OCI-LY1 (cell line): ENCODE measurements around the gene OPA1.

Experiments used
- EZH2 ChIP-seq: fragments of 200-600 bp; sonication (generic), shearing (Covaris generic); IDR thresholded peaks from 2 replicates; pipeline ENCODE4 v1.8.0; 2017; ENCODE audit warnings: borderline replicate concordance, mixed run types, mild to moderate bottlenecking, antibody characterized with exemption, low read length, moderate library complexity, mixed read lengths
- TF ChIP-seq, protein P1 (sequence below): fragments of 200-600 bp; sonication (generic), shearing (Covaris generic); IDR thresholded peaks from 2 replicates; pipeline ENCODE4 v1.5.1; 2017; ENCODE audit warnings: mild to moderate bottlenecking, antibody characterized with exemption, low read length, moderate library complexity, mixed read lengths

DNA sequence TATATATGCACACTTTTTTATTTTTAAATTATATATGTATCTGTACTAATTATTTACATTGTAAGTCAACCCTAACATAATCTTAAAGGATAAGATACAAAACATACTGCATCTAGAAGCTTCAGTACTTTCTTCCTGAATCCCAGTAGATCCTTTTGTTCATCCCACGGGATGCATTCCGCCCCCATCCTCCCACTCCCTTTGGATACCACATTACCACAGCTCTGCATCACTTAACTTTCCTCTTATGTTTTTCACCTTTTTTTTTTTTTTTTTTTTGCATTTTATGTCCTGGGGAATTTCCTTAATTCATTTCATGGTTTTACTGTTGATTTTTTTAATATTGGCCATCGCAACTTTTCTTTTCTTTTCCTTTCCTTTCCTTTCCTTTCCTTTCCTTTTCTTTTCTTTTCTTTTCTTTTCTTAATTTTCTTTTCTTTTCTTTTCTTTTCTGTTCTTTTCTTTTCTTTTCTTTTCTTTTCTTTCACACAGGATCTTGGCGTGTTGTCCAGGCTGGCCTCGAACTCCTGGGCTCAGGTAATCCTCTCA, 3.0 kb downstream of the OPA1 start:
- TF ChIP-seq, protein P1, sequence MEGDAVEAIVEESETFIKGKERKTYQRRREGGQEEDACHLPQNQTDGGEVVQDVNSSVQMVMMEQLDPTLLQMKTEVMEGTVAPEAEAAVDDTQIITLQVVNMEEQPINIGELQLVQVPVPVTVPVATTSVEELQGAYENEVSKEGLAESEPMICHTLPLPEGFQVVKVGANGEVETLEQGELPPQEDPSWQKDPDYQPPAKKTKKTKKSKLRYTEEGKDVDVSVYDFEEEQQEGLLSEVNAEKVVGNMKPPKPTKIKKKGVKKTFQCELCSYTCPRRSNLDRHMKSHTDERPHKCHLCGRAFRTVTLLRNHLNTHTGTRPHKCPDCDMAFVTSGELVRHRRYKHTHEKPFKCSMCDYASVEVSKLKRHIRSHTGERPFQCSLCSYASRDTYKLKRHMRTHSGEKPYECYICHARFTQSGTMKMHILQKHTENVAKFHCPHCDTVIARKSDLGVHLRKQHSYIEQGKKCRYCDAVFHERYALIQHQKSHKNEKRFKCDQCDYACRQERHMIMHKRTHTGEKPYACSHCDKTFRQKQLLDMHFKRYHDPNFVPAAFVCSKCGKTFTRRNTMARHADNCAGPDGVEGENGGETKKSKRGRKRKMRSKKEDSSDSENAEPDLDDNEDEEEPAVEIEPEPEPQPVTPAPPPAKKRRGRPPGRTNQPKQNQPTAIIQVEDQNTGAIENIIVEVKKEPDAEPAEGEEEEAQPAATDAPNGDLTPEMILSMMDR = no peak
- no peak for TF ChIP-seq EZH2
